ENCODE data around the gene LY6G6F. TPM values are rescaled to one million over a fixed set of nuclear protein-coding genes. Genes with fewer than 3 reads are reported as not detected.

LY6G6F gene
- total and polyA plus RNA-seq, 2 experiments from 2014 or later: not detected

DNA sequence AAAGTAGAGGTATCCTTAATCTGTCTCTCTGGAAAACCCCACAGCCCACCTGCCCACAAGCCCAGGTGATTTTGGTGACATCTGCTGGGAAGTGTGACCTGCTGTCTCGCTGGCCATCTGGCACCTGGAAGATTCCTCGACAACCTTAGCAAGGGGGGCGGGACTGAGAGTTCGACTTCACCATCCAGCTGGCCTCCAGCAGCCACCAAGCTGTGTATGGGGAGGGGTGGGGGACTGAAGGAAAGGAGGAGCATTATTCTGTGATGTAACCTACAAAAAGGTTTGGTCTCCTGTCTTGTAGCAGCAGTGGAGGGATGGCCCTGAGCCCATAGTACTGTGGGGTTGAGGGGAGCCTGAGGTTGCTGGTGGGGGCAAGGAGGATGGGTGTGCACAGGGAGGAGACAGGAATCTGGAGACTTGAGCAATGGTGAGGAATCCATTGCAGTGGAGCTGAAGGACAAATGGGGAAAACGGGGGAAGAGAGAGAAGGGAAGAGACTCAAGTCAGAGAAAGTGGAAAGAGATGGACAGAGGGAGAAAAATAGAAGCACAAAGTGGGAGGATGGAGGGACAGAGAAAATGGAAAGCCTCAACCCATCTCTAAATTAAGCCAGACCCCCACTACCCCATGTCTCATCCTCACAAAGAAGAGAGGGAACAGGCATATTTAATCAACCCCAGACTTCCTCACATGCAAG is 4.0 kb downstream of the LY6G6F start:
- TF ChIP-seq EZH2phosphoT487 (IDR thresholded peaks at IDR 0.05; ENCODE audit: insufficient read depth, low read depth) (no peak), EZH2 (IDR thresholded peaks at IDR 0.05; ENCODE audit: insufficient read depth, poor library complexity, severe bottlenecking) (no peak)
- H3K4me1 ChIP-seq (ENCODE audit: insufficient read depth): no peaks in the 10 kb centered on the region
- H3K9me2 ChIP-seq (ENCODE audit: insufficient read depth): no peaks in the 10 kb centered on the region
- no peak overlapping the region for H3K9ac ChIP-seq
- no peaks in the 10 kb centered on the region for H3K36me3 ChIP-seq (ENCODE audit: low read depth)
- no peak overlapping the region for H3K4me2 ChIP-seq (ENCODE audit: unreplicated experiment)
- no peaks in the 10 kb centered on the region for H3F3A ChIP-seq (ENCODE audit: insufficient read depth)
- 26 to 31% methylated on average over 4 to 5 of the region's 5 CpGs for WGBS, 2 experiments (ENCODE audit: low coverage in 1 of 2, low lambda C conversion rate in 2 of 2, missing lambda C conversion rate in 2 of 2)
- no peak overlapping the region for H3K27ac ChIP-seq
- H3K79me2 ChIP-seq (ENCODE audit: insufficient read depth): no peaks in the 10 kb centered on the region
- in situ Hi-C loops (cut with MboI): no loop called here
- H3K9me3 ChIP-seq (ENCODE audit: low read depth): no peaks in the 10 kb centered on the region
- no peak for DNase-seq
- H3K4me3 ChIP-seq: no peak overlapping the region
- H4K20me1 ChIP-seq (ENCODE audit: insufficient read depth): no peaks in the 10 kb centered on the region
- H3K27me3 ChIP-seq (replicated peaks; ENCODE audit: insufficient read depth): no peaks in the 10 kb centered on the region
- no peak overlapping the region for H2AFZ ChIP-seq

GRCh38 chr6:31711233-31711632 is 4.6 kb downstream of the LY6G6F start:
- in situ Hi-C loops (cut with MboI): no loop called here
- no peaks in the 10 kb centered on the region for H3K4me1 ChIP-seq (ENCODE audit: insufficient read depth)
- H2AFZ ChIP-seq: no peak overlapping the region
- H3K4me2 ChIP-seq (ENCODE audit: unreplicated experiment): no peak overlapping the region
- no peaks in the 10 kb centered on the region for H3K36me3 ChIP-seq (ENCODE audit: low read depth)
- 64 to 72% methylated on average over 7 to 8 of the region's 8 CpGs for WGBS, 2 experiments (ENCODE audit: low coverage in 1 of 2, low lambda C conversion rate in 2 of 2, missing lambda C conversion rate in 2 of 2)
- no peak overlapping the region for H3K4me3 ChIP-seq
- H4K20me1 ChIP-seq (ENCODE audit: insufficient read depth): no peaks in the 10 kb centered on the region
- TF ChIP-seq EZH2phosphoT487 (IDR thresholded peaks at IDR 0.05; ENCODE audit: insufficient read depth, low read depth): no peak
- no peak for TF ChIP-seq EZH2 (IDR thresholded peaks at IDR 0.05; ENCODE audit: insufficient read depth, poor library complexity, severe bottlenecking)
- no peak overlapping the region for H3K9ac ChIP-seq
- no peaks in the 10 kb centered on the region for H3K9me3 ChIP-seq (ENCODE audit: low read depth)
- H3F3A ChIP-seq (ENCODE audit: insufficient read depth): no peaks in the 10 kb centered on the region
- H3K27me3 ChIP-seq (replicated peaks; ENCODE audit: insufficient read depth): no peaks in the 10 kb centered on the region
- H3K27ac ChIP-seq: no peak overlapping the region
- no peaks in the 10 kb centered on the region for H3K9me2 ChIP-seq (ENCODE audit: insufficient read depth)
- no peaks in the 10 kb centered on the region for H3K79me2 ChIP-seq (ENCODE audit: insufficient read depth)
- no peak for DNase-seq

DNA sequence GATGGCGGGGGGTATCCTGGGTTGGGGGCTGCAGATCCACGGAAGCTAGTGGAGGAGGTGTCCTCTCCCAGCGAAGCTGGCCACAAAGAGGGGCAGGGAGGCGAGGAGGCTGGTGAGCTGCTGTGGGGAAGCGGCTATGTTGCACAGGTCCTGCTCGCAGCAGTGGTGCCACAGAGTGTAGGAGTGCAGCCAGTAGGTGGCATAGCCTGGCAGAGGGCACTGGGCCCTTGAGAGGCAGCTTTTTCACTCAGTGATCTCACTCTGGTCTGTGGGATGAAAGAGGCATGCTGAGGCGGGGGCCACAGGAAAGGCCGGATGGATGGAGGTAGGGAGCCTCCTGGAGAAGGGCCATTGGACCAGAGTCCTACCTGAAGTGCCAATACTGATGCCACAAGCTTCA is 5.6 kb downstream of the LY6G6F start:
- no peak overlapping the region for H3K27ac ChIP-seq
- no peaks in the 10 kb centered on the region for H3K4me1 ChIP-seq (ENCODE audit: insufficient read depth)
- no peaks in the 10 kb centered on the region for H3K9me3 ChIP-seq (ENCODE audit: low read depth)
- in situ Hi-C loops (cut with MboI): no loop called here
- no peak overlapping the region for H2AFZ ChIP-seq
- H3K27me3 ChIP-seq (replicated peaks; ENCODE audit: insufficient read depth): no peaks in the 10 kb centered on the region
- DNase-seq: no peak
- TF ChIP-seq EZH2 (IDR thresholded peaks at IDR 0.05; ENCODE audit: insufficient read depth, poor library complexity, severe bottlenecking) (no peak), EZH2phosphoT487 (IDR thresholded peaks at IDR 0.05; ENCODE audit: insufficient read depth, low read depth) (no peak)
- H4K20me1 ChIP-seq (ENCODE audit: insufficient read depth): no peaks in the 10 kb centered on the region
- H3K9ac ChIP-seq: no peak overlapping the region
- no peaks in the 10 kb centered on the region for H3K79me2 ChIP-seq (ENCODE audit: insufficient read depth)
- no peak overlapping the region for H3K4me3 ChIP-seq
- H3K36me3 ChIP-seq (ENCODE audit: low read depth): no peaks in the 10 kb centered on the region
- H3K4me2 ChIP-seq (ENCODE audit: unreplicated experiment): no peak overlapping the region
- no peaks in the 10 kb centered on the region for H3F3A ChIP-seq (ENCODE audit: insufficient read depth)
- H3K9me2 ChIP-seq (ENCODE audit: insufficient read depth): no peaks in the 10 kb centered on the region
- 77 to 83% methylated on average over 8 of the region's 8 CpGs for WGBS, 2 experiments (ENCODE audit: low coverage in 1 of 2, low lambda C conversion rate in 2 of 2, missing lambda C conversion rate in 2 of 2)

DNA sequence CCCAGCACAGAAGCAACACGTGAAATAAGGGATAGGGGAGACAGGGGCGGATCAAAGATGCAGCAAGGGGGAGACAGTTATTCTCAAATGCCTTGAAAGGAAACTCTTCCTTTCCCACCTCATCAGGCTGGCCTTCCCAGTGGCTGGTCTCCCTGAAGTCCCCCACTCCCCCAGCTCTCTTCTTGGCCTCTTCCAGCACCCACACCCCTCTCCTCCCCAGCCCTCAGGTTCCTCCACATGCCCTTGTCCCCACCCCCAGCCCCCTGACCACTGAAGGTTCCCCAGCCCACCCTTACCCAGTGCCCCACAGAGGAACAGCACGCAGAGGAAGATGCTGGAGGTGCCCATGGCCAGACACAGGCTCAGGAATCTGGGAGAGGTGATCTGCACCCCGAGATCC is 6.8 kb downstream of the LY6G6F start:
- WGBS, 2 experiments (ENCODE audit: low coverage in 1 of 2, low lambda C conversion rate in 2 of 2, missing lambda C conversion rate in 2 of 2): 68 to 78% methylated on average over 4 of the region's 4 CpGs

More for the DNA sequence above, 6.8 kb downstream of the LY6G6F start:
- Histone ChIP-seq H3K27ac (no peak overlapping the region), H3K4me2 (ENCODE audit: unreplicated experiment) (no peak overlapping the region), H3K79me2 (ENCODE audit: insufficient read depth) (no peaks in the 10 kb centered on the region), H2AFZ (no peak overlapping the region), H3K9me2 (ENCODE audit: insufficient read depth) (no peaks in the 10 kb centered on the region), H3K9ac (no peak overlapping the region), H4K20me1 (ENCODE audit: insufficient read depth) (no peaks in the 10 kb centered on the region), H3K36me3 (ENCODE audit: low read depth) (no peaks in the 10 kb centered on the region), H3K27me3 (replicated peaks; ENCODE audit: insufficient read depth) (no peaks in the 10 kb centered on the region), H3F3A (ENCODE audit: insufficient read depth) (no peaks in the 10 kb centered on the region), H3K4me3 (no peak overlapping the region), H3K9me3 (ENCODE audit: low read depth) (no peaks in the 10 kb centered on the region), H3K4me1 (ENCODE audit: insufficient read depth) (no peaks in the 10 kb centered on the region)
- in situ Hi-C loops (cut with MboI): no loop called here
- TF ChIP-seq EZH2phosphoT487 (IDR thresholded peaks at IDR 0.05; ENCODE audit: insufficient read depth, low read depth): no peak
- DNase-seq: no peak
